NB4 (cell line): ENCODE measurements around the gene PROC.

Experiments
- DNase-seq: peaks from one replicate; pipeline ENCODE4 v3.0.0; 2010; ENCODE audit warnings: low read depth
- H3K4me3 ChIP-seq: one replicate; pipeline ENCODE4 v1.5.1; 2011; ENCODE audit warnings: mild to moderate bottlenecking, low read depth, low read length, moderate library complexity
- MYC ChIP-seq: IDR thresholded peaks from 2 replicates; pipeline ENCODE4 v1.6.1; 2011; ENCODE audit warnings: low read depth, low read length
- POLR2A ChIP-seq: IDR thresholded peaks from 2 replicates; pipeline ENCODE4 v1.6.1; 2011; ENCODE audit warnings: mild to moderate bottlenecking; ENCODE audit not compliant: insufficient read length; ENCODE audit errors: extremely low read depth
- TF ChIP-seq, protein P1 (sequence below): IDR thresholded peaks from 2 replicates; pipeline ENCODE4 v1.6.1; 2011; ENCODE audit warnings: low read depth, low read length
- TF ChIP-seq, protein P2 (sequence below): IDR thresholded peaks from one replicate; pipeline ENCODE4 v1.5.1; 2012; ENCODE audit warnings: low read depth, low read length

The PROC gene

DNA sequence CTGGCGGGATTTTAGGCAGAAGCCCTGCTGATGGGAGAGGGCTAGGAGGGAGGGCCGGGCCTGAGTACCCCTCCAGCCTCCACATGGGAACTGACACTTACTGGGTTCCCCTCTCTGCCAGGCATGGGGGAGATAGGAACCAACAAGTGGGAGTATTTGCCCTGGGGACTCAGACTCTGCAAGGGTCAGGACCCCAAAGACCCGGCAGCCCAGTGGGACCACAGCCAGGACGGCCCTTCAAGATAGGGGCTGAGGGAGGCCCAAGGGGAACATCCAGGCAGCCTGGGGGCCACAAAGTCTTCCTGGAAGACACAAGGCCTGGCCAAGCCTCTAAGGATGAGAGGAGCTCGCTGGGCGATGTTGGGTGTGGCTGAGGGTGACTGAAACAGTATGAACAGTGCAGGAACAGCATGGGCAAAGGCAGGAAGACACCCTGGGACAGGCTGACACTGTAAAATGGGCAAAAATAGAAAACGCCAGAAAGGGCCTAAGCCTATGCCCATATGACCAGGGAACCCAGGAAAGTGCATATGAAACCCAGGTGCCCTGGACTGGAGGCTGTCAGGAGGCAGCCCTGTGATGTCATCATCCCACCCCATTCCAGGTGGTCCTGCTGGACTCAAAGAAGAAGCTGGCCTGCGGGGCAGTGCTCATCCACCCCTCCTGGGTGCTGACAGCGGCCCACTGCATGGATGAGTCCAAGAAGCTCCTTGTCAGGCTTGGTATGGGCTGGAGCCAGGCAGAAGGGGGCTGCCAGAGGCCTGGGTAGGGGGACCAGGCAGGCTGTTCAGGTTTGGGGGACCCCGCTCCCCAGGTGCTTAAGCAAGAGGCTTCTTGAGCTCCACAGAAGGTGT, 8.5 kb downstream of the PROC start:
- no peak overlapping the region for H3K4me3 ChIP-seq
- TF ChIP-seq, protein P1, sequence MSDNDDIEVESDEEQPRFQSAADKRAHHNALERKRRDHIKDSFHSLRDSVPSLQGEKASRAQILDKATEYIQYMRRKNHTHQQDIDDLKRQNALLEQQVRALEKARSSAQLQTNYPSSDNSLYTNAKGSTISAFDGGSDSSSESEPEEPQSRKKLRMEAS = no peak
- TF ChIP-seq MYC = no peak
- TF ChIP-seq, protein P2, sequence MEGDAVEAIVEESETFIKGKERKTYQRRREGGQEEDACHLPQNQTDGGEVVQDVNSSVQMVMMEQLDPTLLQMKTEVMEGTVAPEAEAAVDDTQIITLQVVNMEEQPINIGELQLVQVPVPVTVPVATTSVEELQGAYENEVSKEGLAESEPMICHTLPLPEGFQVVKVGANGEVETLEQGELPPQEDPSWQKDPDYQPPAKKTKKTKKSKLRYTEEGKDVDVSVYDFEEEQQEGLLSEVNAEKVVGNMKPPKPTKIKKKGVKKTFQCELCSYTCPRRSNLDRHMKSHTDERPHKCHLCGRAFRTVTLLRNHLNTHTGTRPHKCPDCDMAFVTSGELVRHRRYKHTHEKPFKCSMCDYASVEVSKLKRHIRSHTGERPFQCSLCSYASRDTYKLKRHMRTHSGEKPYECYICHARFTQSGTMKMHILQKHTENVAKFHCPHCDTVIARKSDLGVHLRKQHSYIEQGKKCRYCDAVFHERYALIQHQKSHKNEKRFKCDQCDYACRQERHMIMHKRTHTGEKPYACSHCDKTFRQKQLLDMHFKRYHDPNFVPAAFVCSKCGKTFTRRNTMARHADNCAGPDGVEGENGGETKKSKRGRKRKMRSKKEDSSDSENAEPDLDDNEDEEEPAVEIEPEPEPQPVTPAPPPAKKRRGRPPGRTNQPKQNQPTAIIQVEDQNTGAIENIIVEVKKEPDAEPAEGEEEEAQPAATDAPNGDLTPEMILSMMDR = no peak
- no peak for TF ChIP-seq POLR2A
- DNase-seq = no peak

DNA sequence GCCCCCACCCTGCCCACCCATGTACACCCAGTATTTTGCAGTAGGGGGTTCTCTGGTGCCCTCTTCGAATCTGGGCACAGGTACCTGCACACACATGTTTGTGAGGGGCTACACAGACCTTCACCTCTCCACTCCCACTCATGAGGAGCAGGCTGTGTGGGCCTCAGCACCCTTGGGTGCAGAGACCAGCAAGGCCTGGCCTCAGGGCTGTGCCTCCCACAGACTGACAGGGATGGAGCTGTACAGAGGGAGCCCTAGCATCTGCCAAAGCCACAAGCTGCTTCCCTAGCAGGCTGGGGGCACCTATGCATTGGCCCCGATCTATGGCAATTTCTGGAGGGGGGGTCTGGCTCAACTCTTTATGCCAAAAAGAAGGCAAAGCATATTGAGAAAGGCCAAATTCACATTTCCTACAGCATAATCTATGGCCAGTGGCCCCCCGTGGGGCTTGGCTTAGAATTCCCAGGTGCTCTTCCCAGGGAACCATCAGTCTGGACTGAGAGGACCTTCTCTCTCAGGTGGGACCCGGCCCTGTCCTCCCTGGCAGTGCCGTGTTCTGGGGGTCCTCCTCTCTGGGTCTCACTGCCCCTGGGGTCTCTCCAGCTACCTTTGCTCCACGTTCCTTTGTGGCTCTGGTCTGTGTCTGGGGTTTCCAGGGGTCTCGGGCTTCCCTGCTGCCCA, 9.3 kb downstream of the PROC start:
- DNase-seq = no peak
- H3K4me3 ChIP-seq = no peak overlapping the region
- no peak for TF ChIP-seq MYC
- TF ChIP-seq, protein P2 = no peak
- TF ChIP-seq, protein P1 = no peak
- no peak for TF ChIP-seq POLR2A

- no peak overlapping the region for H3K4me3 ChIP-seq
- TF ChIP-seq POLR2A (no peak), MYC (no peak)
- TF ChIP-seq, protein P2 = no peak
- TF ChIP-seq, protein P1 = no peak
- no peak for DNase-seq
Observed at GRCh38 chr2:127428057-127428814, 10.0 kb downstream of the PROC start.

GRCh38 chr2:127428815-127429109, 10.5 kb downstream of the PROC start:
- TF ChIP-seq, protein P1 = no peak
- TF ChIP-seq, protein P2 = no peak
- TF ChIP-seq POLR2A (no peak), MYC (no peak)
- H3K4me3 ChIP-seq = no peak overlapping the region
- DNase-seq = no peak

DNA sequence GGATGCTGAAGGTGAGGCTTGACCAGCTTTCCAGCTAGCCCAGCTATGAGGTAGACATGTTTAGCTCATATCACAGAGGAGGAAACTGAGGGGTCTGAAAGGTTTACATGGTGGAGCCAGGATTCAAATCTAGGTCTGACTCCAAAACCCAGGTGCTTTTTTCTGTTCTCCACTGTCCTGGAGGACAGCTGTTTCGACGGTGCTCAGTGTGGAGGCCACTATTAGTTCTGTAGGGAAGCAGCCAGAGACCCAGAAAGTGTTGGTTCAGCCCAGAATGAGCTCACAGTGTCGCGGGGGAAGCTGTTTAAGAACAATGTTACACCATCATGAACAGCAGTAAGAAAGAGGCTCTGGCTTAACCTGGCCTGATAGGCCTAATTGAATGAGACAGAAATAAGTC, 11.1 kb downstream of the PROC start:
- H3K4me3 ChIP-seq = no peak overlapping the region
- no peak for DNase-seq
- TF ChIP-seq, protein P2 = no peak
- TF ChIP-seq POLR2A = no peak
- no peak for TF ChIP-seq MYC
- TF ChIP-seq, protein P1 = no peak
